Liver (tissue), 9 donors: ENCODE results near the gene ERFL. TPM values are rescaled to one million over a fixed set of nuclear protein-coding genes. Genes with fewer than 3 reads are reported as not detected.

Experiments used
- DNase-seq: peaks from one replicate; pipeline ENCODE4 v3.0.0-alpha.2; 2017; ENCODE audit warnings: low spot score
- H3K27ac ChIP-seq, 2 donors: one replicate each; pipeline ENCODE4 v1.7.0; 2013; ENCODE audit warnings: inconsistent platforms in 2 of 2, low read length in 2 of 2, control low read depth in 1 of 2, low read depth in 1 of 2, mild to moderate bottlenecking in 1 of 2
- H3K27me3 ChIP-seq, 4 donors: one replicate each; pipeline versions ENCODE4 v1.6.1 to v1.7.0; 2013; ENCODE audit warnings: low read length in 3 of 4, inconsistent platforms in 1 of 4, mild to moderate bottlenecking in 1 of 4, moderate library complexity in 1 of 4; ENCODE audit not compliant: control insufficient read depth in 4 of 4, insufficient read depth in 4 of 4
- H3K36me3 ChIP-seq, 4 donors: one replicate each; pipeline versions ENCODE4 v1.6.1 to v1.7.0; 2013; ENCODE audit warnings: low read length in 3 of 4, mild to moderate bottlenecking in 3 of 4, low read depth in 1 of 4, moderate library complexity in 1 of 4; ENCODE audit not compliant: control insufficient read depth in 4 of 4, insufficient read depth in 3 of 4
- H3K4me1 ChIP-seq, 4 donors: one replicate each; pipeline versions ENCODE4 v1.6.1 to v1.7.0; 2013; ENCODE audit warnings: low read length in 3 of 4, mild to moderate bottlenecking in 3 of 4, moderate library complexity in 1 of 4; ENCODE audit not compliant: control insufficient read depth in 4 of 4, insufficient read depth in 4 of 4
- H3K4me3 ChIP-seq, 3 donors: one replicate each; pipeline versions ENCODE4 v1.6.1 to v1.7.0; 2013; ENCODE audit warnings: low read length in 3 of 3, control low read depth in 1 of 3, low read depth in 1 of 3, mild to moderate bottlenecking in 1 of 3
- H3K9ac ChIP-seq, 2 donors: one replicate each; pipeline ENCODE4 v1.7.0; 2013; ENCODE audit warnings: low read length in 2 of 2, mild to moderate bottlenecking in 2 of 2, moderate library complexity in 2 of 2, control low read depth in 1 of 2, low read depth in 1 of 2
- H3K9me3 ChIP-seq, 4 donors: one replicate each; pipeline versions ENCODE4 v1.6.1 to v1.7.0; 2013; ENCODE audit warnings: low read length in 3 of 4; ENCODE audit not compliant: control insufficient read depth in 4 of 4
- EGR1 ChIP-seq, 2 donors: IDR thresholded peaks; 2 replicates each; pipeline ENCODE4 v1.6.1; 2016 to 2018; ENCODE audit warnings: antibody characterized with exemption in 2 of 2, low read depth in 2 of 2
- FOXA1 ChIP-seq: IDR thresholded peaks from 2 replicates; pipeline ENCODE4 v1.6.1; 2016; ENCODE audit warnings: antibody characterized with exemption
- FOXA2 ChIP-seq: IDR thresholded peaks from 2 replicates; pipeline ENCODE4 v1.6.1; 2016; ENCODE audit warnings: antibody characterized with exemption
- GABPA ChIP-seq, 2 donors: IDR thresholded peaks in 1 of 2; conservative IDR thresholded peaks in 1 of 2; 2 replicates each; pipeline ENCODE4 v1.6.1; 2016; ENCODE audit warnings: antibody characterized with exemption in 2 of 2, mild to moderate bottlenecking in 1 of 2, moderate library complexity in 1 of 2
- HNF4A ChIP-seq, 2 donors: conservative IDR thresholded peaks; 2 replicates each; pipeline ENCODE4 v1.6.1; 2016; ENCODE audit warnings: antibody characterized with exemption in 2 of 2, mild to moderate bottlenecking in 2 of 2
- HNF4G ChIP-seq: IDR thresholded peaks from 2 replicates; pipeline ENCODE4 v1.6.1; 2016; ENCODE audit warnings: antibody characterized with exemption
- JUND ChIP-seq, 2 donors: IDR thresholded peaks; 2 replicates each; pipeline ENCODE4 v1.6.1; 2016; ENCODE audit warnings: antibody characterized with exemption in 2 of 2
- RAD21 ChIP-seq, 2 donors: IDR thresholded peaks; 2 replicates each; pipeline ENCODE4 v1.6.1; 2016; ENCODE audit warnings: antibody characterized with exemption in 2 of 2, mild to moderate bottlenecking in 2 of 2
- RXRA ChIP-seq, 2 donors: IDR thresholded peaks; 2 replicates each; pipeline ENCODE4 v1.6.1; 2017 to 2018; ENCODE audit warnings: antibody characterized with exemption in 2 of 2, mild to moderate bottlenecking in 1 of 2
- SP1 ChIP-seq: IDR thresholded peaks from 2 replicates; pipeline ENCODE4 v1.6.1; 2018; ENCODE audit warnings: antibody characterized with exemption, mild to moderate bottlenecking
- TAF1 ChIP-seq: conservative IDR thresholded peaks from 2 replicates; pipeline ENCODE4 v1.6.1; 2016; ENCODE audit warnings: antibody characterized with exemption, mild to moderate bottlenecking
- YY1 ChIP-seq: IDR thresholded peaks from 2 replicates; pipeline ENCODE4 v1.6.1; 2016; ENCODE audit warnings: antibody characterized with exemption, mild to moderate bottlenecking
- WGBS: extraction: QIAGEN DNeasy Blood & Tissue Kit; methylation state at CpG from one replicate; pipeline ENCODE4 v1.1.7; 2013; 5-methylcytosine and 5-hydroxymethylcytosine counted together
- polyA plus RNA-seq, 2 donors: library from polyadenylated mRNA; stranded (reverse) in 1 of 2; unstranded in 1 of 2; fragments of 200-250 nt in 1 of 2; fragments of >200 nt in 1 of 2; fragmentation: Nextera tagmentation in 1 of 2; extraction: Ambion mirVana in 1 of 2; gene quantifications; one replicate each; pipeline versions ENCODE4 v1.2.1 to v1.2.3, GENCODE V29; 2013 to 2015
- total RNA-seq, 2 donors: library from RNA; depleted of rRNA; stranded (reverse); fragments of >200 nt; gene quantifications; one replicate each; pipeline ENCODE4 v1.2.3, GENCODE V29; 2014
- TF ChIP-seq, protein P1 (sequence below): IDR thresholded peaks from 2 replicates; pipeline ENCODE4 v1.6.1; 2016; ENCODE audit warnings: antibody characterized with exemption
- TF ChIP-seq, protein P2 (sequence below): IDR thresholded peaks from 2 replicates; pipeline ENCODE4 v1.6.1; 2016; ENCODE audit warnings: antibody characterized with exemption, mild to moderate bottlenecking
- TF ChIP-seq, protein P3 (sequence below): IDR thresholded peaks from 2 replicates; pipeline ENCODE4 v1.6.1; 2016; ENCODE audit warnings: antibody characterized with exemption
- TF ChIP-seq, protein P4 (sequence below): IDR thresholded peaks from 2 replicates; pipeline ENCODE4 v1.6.1; 2016; ENCODE audit warnings: antibody characterized with exemption
- TF ChIP-seq, protein P5 (sequence below): fragments of 150-350 bp; IDR thresholded peaks from 2 replicates; pipeline ENCODE4 v1.5.1; 2017; ENCODE audit warnings: improper control_type of control experiment, low read depth, low read length; ENCODE audit not compliant: missing input control
- donor health status: healthy.
- donor health status: healthy.
- donor health status: healthy.
- donor health status: healthy.
- donor health status: healthy.

The ERFL gene
- total RNA-seq (not detected), polyA plus RNA-seq (not detected)

DNA sequence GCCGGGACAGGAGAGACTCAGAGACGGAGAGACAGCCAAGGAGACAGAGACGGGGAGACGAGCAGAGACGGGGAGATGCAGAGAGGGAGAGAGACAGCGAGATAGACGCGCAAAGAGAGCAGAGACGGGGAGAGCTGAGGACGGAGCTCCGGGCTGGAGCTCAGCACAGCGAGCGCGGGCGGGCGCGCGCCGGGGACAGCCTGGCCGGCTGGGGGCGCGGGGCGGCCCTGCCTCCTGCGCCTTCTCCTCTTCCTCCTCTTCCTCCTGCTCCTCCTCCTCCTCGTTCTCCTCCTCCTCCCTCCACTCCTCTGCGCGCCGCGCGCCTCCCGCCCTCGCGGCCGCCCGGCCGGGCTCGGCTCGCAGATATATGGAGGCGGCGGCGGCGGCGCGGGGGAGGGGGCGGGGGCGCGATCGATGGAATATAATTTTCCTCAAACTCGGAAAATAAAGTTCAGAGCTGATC lies at the start of gene ERFL:
Gene ERFL, minus strand, starts transcription at position 229 of the 463 bp plus-strand sequence. CDS start 15,530 bp downstream, outside the sequence.
- Histone ChIP-seq H3K27ac (no peak within 1 kb of the TSS), H3K27me3 (peaks cover 0 to 16% (median 10%) of the 10 kb centered on the region in 4 donors), H3K36me3 (no peaks in the 10 kb centered on the region), H3K4me1 (peaks cover 6 to 11% (median 8%) of the 10 kb centered on the region in 4 donors), H3K4me3 (peak within 1 kb of the TSS in 2 of 3 donors; percentile 37 to 39), H3K9ac (no peak within 1 kb of the TSS), H3K9me3 (no peaks in the 10 kb centered on the region)
- WGBS = 2% methylated on average over 48 of the region's 49 CpGs
- DNase-seq = no peak
- TF ChIP-seq FOXA2 = no peak
- TF ChIP-seq EGR1 (IDR thresholded peaks at IDR 0.05; ENCODE audit: low read depth in 2 of 2) = no peak
- no peak for TF ChIP-seq JUND (IDR thresholded peaks at IDR 0.05)
- TF ChIP-seq, protein P1, sequence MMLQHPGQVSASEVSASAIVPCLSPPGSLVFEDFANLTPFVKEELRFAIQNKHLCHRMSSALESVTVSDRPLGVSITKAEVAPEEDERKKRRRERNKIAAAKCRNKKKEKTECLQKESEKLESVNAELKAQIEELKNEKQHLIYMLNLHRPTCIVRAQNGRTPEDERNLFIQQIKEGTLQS = no peak
- TF ChIP-seq, protein P2, sequence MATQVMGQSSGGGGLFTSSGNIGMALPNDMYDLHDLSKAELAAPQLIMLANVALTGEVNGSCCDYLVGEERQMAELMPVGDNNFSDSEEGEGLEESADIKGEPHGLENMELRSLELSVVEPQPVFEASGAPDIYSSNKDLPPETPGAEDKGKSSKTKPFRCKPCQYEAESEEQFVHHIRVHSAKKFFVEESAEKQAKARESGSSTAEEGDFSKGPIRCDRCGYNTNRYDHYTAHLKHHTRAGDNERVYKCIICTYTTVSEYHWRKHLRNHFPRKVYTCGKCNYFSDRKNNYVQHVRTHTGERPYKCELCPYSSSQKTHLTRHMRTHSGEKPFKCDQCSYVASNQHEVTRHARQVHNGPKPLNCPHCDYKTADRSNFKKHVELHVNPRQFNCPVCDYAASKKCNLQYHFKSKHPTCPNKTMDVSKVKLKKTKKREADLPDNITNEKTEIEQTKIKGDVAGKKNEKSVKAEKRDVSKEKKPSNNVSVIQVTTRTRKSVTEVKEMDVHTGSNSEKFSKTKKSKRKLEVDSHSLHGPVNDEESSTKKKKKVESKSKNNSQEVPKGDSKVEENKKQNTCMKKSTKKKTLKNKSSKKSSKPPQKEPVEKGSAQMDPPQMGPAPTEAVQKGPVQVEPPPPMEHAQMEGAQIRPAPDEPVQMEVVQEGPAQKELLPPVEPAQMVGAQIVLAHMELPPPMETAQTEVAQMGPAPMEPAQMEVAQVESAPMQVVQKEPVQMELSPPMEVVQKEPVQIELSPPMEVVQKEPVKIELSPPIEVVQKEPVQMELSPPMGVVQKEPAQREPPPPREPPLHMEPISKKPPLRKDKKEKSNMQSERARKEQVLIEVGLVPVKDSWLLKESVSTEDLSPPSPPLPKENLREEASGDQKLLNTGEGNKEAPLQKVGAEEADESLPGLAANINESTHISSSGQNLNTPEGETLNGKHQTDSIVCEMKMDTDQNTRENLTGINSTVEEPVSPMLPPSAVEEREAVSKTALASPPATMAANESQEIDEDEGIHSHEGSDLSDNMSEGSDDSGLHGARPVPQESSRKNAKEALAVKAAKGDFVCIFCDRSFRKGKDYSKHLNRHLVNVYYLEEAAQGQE = no peak
- TF ChIP-seq RXRA (IDR thresholded peaks at IDR 0.05) = no peak
- TF ChIP-seq HNF4G = no peak
- no peak for TF ChIP-seq GABPA (IDR thresholded peaks at IDR 0.05 in 1 of 2, conservative IDR thresholded peaks at IDR 0.05 in 1 of 2)

DNA sequence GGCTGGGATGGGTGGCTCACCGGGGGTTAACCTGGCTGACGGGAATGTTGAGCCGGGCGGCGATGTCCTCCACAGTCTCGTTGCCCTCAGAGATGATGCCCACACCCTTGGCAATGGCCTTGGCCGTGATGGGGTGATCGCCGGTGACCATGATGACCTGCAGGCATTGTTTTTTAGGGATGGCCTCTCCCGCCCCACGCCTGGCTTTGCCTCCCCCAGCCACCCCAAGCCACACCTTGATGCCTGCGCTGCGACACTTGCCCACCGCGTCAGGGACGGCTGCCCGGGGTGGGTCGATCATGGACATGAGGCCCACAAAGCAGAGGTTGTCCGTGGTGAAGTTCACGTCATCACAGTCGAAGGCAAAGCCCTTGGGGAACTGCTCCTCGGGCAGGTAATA lies 49.7 kb upstream of the ERFL start:
- H3K9ac ChIP-seq = no peak overlapping the region
- no peak for DNase-seq
- whole genome bisulfite sequencing = 84% methylated on average over 22 of the region's 22 CpGs
- no peaks in the 10 kb centered on the region for H3K36me3 ChIP-seq
- no peak overlapping the region for H3K4me3 ChIP-seq
- H3K27me3 ChIP-seq = no peaks in the 10 kb centered on the region
- no peak for TF ChIP-seq TAF1
- TF ChIP-seq, protein P2 = no peak
- no peak for TF ChIP-seq FOXA1
- TF ChIP-seq, protein P1 = no peak
- no peak for TF ChIP-seq SP1
- TF ChIP-seq RAD21 (IDR thresholded peaks at IDR 0.05) = no peak
- no peak for TF ChIP-seq HNF4G
- TF ChIP-seq, protein P3, sequence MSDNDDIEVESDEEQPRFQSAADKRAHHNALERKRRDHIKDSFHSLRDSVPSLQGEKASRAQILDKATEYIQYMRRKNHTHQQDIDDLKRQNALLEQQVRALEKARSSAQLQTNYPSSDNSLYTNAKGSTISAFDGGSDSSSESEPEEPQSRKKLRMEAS = no peak
- TF ChIP-seq YY1 = no peak
- TF ChIP-seq FOXA2 = no peak
- TF ChIP-seq, protein P4, sequence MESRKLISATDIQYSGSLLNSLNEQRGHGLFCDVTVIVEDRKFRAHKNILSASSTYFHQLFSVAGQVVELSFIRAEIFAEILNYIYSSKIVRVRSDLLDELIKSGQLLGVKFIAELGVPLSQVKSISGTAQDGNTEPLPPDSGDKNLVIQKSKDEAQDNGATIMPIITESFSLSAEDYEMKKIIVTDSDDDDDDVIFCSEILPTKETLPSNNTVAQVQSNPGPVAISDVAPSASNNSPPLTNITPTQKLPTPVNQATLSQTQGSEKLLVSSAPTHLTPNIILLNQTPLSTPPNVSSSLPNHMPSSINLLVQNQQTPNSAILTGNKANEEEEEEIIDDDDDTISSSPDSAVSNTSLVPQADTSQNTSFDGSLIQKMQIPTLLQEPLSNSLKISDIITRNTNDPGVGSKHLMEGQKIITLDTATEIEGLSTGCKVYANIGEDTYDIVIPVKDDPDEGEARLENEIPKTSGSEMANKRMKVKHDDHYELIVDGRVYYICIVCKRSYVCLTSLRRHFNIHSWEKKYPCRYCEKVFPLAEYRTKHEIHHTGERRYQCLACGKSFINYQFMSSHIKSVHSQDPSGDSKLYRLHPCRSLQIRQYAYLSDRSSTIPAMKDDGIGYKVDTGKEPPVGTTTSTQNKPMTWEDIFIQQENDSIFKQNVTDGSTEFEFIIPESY = no peak
- TF ChIP-seq, protein P5, sequence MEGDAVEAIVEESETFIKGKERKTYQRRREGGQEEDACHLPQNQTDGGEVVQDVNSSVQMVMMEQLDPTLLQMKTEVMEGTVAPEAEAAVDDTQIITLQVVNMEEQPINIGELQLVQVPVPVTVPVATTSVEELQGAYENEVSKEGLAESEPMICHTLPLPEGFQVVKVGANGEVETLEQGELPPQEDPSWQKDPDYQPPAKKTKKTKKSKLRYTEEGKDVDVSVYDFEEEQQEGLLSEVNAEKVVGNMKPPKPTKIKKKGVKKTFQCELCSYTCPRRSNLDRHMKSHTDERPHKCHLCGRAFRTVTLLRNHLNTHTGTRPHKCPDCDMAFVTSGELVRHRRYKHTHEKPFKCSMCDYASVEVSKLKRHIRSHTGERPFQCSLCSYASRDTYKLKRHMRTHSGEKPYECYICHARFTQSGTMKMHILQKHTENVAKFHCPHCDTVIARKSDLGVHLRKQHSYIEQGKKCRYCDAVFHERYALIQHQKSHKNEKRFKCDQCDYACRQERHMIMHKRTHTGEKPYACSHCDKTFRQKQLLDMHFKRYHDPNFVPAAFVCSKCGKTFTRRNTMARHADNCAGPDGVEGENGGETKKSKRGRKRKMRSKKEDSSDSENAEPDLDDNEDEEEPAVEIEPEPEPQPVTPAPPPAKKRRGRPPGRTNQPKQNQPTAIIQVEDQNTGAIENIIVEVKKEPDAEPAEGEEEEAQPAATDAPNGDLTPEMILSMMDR = no peak
- no peak for TF ChIP-seq HNF4A (conservative IDR thresholded peaks at IDR 0.05)
- no peak for TF ChIP-seq JUND (IDR thresholded peaks at IDR 0.05)
- no peaks in the 10 kb centered on the region for H3K4me1 ChIP-seq
- no peak overlapping the region for H3K27ac ChIP-seq
- no peaks in the 10 kb centered on the region for H3K9me3 ChIP-seq
